Body of pancreas (tissue), 4 donors: Measurements from ENCODE around the gene HBD.

ENCODE experiments used
- POLR2A ChIP-seq, 3 donors: fragments of 450-650 bp; IDR thresholded peaks; one replicate each; pipeline ENCODE4 v1.6.1; 2016; ENCODE audit warnings: antibody characterized with exemption in 3 of 3, mild to moderate bottlenecking in 2 of 3
- TF ChIP-seq, protein P1 (sequence below), 7 experiments: fragments of 450-650 bp in 4 of 7; fragments of 200-600 bp in 3 of 7; sonication (generic) in 3 of 7; IDR thresholded peaks; one replicate each; pipeline ENCODE4 v1.5.1; 2016 to 2019; ENCODE audit warnings: antibody characterized with exemption in 7 of 7

DNA sequence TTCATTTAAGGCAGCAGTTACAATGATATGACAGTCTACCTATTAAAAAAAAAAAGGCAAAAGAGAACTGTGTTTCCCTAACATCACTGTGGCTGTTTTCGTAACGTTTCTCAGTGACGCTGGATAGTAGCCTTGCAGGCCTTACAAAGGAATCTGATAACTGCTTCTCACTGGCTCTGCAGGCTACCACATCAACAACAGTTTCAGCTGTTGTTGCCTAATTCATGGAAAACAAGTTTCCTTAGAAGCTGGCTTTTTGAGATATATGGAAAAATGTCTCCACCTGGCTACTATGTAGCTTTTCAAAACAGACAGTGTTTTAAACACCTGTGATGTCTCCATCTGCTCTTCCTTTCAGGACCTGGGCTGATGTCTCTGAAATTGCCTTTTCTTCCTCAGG, 37.6 kb downstream of the HBD start:
- TF ChIP-seq, protein P1, sequence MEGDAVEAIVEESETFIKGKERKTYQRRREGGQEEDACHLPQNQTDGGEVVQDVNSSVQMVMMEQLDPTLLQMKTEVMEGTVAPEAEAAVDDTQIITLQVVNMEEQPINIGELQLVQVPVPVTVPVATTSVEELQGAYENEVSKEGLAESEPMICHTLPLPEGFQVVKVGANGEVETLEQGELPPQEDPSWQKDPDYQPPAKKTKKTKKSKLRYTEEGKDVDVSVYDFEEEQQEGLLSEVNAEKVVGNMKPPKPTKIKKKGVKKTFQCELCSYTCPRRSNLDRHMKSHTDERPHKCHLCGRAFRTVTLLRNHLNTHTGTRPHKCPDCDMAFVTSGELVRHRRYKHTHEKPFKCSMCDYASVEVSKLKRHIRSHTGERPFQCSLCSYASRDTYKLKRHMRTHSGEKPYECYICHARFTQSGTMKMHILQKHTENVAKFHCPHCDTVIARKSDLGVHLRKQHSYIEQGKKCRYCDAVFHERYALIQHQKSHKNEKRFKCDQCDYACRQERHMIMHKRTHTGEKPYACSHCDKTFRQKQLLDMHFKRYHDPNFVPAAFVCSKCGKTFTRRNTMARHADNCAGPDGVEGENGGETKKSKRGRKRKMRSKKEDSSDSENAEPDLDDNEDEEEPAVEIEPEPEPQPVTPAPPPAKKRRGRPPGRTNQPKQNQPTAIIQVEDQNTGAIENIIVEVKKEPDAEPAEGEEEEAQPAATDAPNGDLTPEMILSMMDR (IDR thresholded peaks at IDR 0.05) = no peak
- no peak for TF ChIP-seq POLR2A (IDR thresholded peaks at IDR 0.05)
